ENCODE results near the gene ANO1. TPM values are rescaled to one million over a fixed set of nuclear protein-coding genes. Genes with fewer than 3 reads are reported as not detected.

Gene ANO1
- polyA plus RNA-seq, 3 donors = not detected

DNA sequence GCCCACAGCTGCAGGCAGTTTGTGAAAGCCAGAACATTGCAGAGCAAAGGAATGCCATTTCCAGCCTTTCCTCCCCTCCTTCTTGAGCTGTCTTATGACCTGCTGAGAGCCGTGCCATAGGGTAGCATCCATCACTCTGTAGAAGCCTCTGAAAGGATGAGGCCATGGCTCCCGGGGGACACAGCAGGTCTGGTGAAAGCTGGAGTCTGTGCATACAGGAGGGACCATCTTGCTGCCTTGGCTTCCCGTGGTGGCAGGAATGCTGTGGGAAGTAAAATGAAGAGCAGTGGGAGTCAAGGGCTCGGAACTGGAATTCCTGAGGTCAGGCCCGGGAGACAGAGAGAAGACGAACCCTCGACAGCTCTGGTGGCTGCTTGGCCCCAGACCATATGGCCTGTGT is 30.9 kb downstream of the ANO1 start:
- Histone ChIP-seq H2AFZ (ENCODE audit: insufficient read depth, low read depth, low read length, poor library complexity, severe bottlenecking) (no peak overlapping the region), H4K20me1 (ENCODE audit: insufficient read depth, low read length) (no peaks in the 10 kb centered on the region), H3K4me3 (replicated peaks in 1 of 3; ENCODE audit: low read depth in 2 of 3, low read length in 3 of 3) (no peak overlapping the region), H3K4me2 (replicated peaks; ENCODE audit: extremely low read depth, low read length, poor library complexity, severe bottlenecking) (no peak overlapping the region), H3K9me3 (replicated peaks in 1 of 2; ENCODE audit: control insufficient read depth in 1 of 2, insufficient read depth in 1 of 2, low read length in 2 of 2) (no peaks in the 10 kb centered on the region), H3K4me1 (ENCODE audit: control insufficient read depth in 1 of 2, insufficient read depth in 2 of 2, low read length in 2 of 2) (peaks cover 0 to 4% of the 10 kb centered on the region in 2 donors), H3K27me3 (ENCODE audit: control insufficient read depth in 2 of 2, insufficient read depth in 2 of 2, low read length in 2 of 2) (no peaks in the 10 kb centered on the region), H3K9ac (ENCODE audit: insufficient read depth, low read length, poor library complexity, severe bottlenecking) (no peak overlapping the region), H3K27ac (ENCODE audit: low read depth in 1 of 2, low read length in 2 of 2) (no peak overlapping the region), H3K36me3 (replicated peaks in 1 of 2; ENCODE audit: control insufficient read depth in 1 of 2, insufficient read depth in 2 of 2, low read length in 2 of 2) (no peaks in the 10 kb centered on the region), H3K79me2 (ENCODE audit: insufficient read depth, low read length) (no peaks in the 10 kb centered on the region)
- TF ChIP-seq, protein P1, sequence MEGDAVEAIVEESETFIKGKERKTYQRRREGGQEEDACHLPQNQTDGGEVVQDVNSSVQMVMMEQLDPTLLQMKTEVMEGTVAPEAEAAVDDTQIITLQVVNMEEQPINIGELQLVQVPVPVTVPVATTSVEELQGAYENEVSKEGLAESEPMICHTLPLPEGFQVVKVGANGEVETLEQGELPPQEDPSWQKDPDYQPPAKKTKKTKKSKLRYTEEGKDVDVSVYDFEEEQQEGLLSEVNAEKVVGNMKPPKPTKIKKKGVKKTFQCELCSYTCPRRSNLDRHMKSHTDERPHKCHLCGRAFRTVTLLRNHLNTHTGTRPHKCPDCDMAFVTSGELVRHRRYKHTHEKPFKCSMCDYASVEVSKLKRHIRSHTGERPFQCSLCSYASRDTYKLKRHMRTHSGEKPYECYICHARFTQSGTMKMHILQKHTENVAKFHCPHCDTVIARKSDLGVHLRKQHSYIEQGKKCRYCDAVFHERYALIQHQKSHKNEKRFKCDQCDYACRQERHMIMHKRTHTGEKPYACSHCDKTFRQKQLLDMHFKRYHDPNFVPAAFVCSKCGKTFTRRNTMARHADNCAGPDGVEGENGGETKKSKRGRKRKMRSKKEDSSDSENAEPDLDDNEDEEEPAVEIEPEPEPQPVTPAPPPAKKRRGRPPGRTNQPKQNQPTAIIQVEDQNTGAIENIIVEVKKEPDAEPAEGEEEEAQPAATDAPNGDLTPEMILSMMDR (IDR thresholded peaks at IDR 0.05) = no peak
- intact Hi-C loops (cut with micrococcal nuclease) = no loop called here
- Mint-ChIP-seq H3K4me1 (peaks cover 10% of the 10 kb centered on the region), H3K27ac (no peak overlapping the region), H3K4me3 (no peak overlapping the region), H3K36me3 (no peaks in the 10 kb centered on the region), H3K27me3 (ENCODE audit: low read depth in 3 of 3) (peaks cover 7 to 22% (median 8%) of the 10 kb centered on the region in 3 donors), H3K9me3 (no peaks in the 10 kb centered on the region)
- DNase-seq = no peak
- WGBS (ENCODE audit: insufficient coverage) = 82% methylated on average over 6 of the region's 7 CpGs

DNA sequence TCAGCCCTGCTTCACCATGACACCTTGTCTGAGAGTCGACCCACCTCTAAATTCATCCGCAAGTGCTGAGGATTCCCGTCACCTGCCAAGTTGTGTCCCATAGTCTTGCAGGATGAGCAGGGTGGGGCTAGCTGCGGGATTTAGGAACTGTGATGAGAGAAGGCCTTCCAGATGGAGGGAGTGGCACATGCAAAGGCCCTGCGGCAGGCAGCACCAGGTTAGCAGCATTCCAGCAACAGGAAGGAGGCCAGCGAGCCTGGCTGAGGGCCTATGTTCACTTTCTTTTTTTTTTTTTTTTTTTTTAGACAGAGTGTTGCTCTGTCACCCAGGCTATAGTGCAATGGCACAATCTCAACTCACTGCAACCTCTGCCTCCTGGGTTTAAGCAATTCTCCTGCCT is 31.8 kb downstream of the ANO1 start:
- Histone ChIP-seq H3K4me3 (replicated peaks in 1 of 3; ENCODE audit: low read depth in 2 of 3, low read length in 3 of 3) (no peak overlapping the region), H4K20me1 (ENCODE audit: insufficient read depth, low read length) (no peaks in the 10 kb centered on the region), H3K79me2 (ENCODE audit: insufficient read depth, low read length) (no peaks in the 10 kb centered on the region), H3K9ac (ENCODE audit: insufficient read depth, low read length, poor library complexity, severe bottlenecking) (no peak overlapping the region), H3K9me3 (replicated peaks in 1 of 2; ENCODE audit: control insufficient read depth in 1 of 2, insufficient read depth in 1 of 2, low read length in 2 of 2) (no peaks in the 10 kb centered on the region), H2AFZ (ENCODE audit: insufficient read depth, low read depth, low read length, poor library complexity, severe bottlenecking) (no peak overlapping the region), H3K27me3 (ENCODE audit: control insufficient read depth in 2 of 2, insufficient read depth in 2 of 2, low read length in 2 of 2) (no peaks in the 10 kb centered on the region), H3K4me1 (ENCODE audit: control insufficient read depth in 1 of 2, insufficient read depth in 2 of 2, low read length in 2 of 2) (peaks cover 0 to 4% of the 10 kb centered on the region in 2 donors), H3K27ac (ENCODE audit: low read depth in 1 of 2, low read length in 2 of 2) (no peak overlapping the region), H3K4me2 (replicated peaks; ENCODE audit: extremely low read depth, low read length, poor library complexity, severe bottlenecking) (no peak overlapping the region), H3K36me3 (replicated peaks in 1 of 2; ENCODE audit: control insufficient read depth in 1 of 2, insufficient read depth in 2 of 2, low read length in 2 of 2) (no peaks in the 10 kb centered on the region)
- TF ChIP-seq, protein P1 (IDR thresholded peaks at IDR 0.05) = no peak
- Mint-ChIP-seq H3K27me3 (ENCODE audit: low read depth in 3 of 3) (peaks cover 7 to 22% (median 8%) of the 10 kb centered on the region in 3 donors), H3K36me3 (no peaks in the 10 kb centered on the region), H3K9me3 (no peaks in the 10 kb centered on the region), H3K4me1 (peaks cover 10% of the 10 kb centered on the region), H3K4me3 (no peak overlapping the region), H3K27ac (no peak overlapping the region)
- WGBS (ENCODE audit: insufficient coverage) = 100% methylated on average over 2 of the region's 6 CpGs
- intact Hi-C loops (cut with micrococcal nuclease) = no loop called here
- DNase-seq = no peak
